Measurements from ENCODE around the gene MRPL4. TPM values are rescaled to one million over a fixed set of nuclear protein-coding genes. Genes with fewer than 3 reads are reported as not detected.
A peak's percentile ranks its signal among the peaks of the same experiment; 100 is the strongest.

The MRPL4 gene
- polyA plus RNA-seq = 10 to 100 TPM; 24.3 to 42.6 (median 27.1) TPM

DNA sequence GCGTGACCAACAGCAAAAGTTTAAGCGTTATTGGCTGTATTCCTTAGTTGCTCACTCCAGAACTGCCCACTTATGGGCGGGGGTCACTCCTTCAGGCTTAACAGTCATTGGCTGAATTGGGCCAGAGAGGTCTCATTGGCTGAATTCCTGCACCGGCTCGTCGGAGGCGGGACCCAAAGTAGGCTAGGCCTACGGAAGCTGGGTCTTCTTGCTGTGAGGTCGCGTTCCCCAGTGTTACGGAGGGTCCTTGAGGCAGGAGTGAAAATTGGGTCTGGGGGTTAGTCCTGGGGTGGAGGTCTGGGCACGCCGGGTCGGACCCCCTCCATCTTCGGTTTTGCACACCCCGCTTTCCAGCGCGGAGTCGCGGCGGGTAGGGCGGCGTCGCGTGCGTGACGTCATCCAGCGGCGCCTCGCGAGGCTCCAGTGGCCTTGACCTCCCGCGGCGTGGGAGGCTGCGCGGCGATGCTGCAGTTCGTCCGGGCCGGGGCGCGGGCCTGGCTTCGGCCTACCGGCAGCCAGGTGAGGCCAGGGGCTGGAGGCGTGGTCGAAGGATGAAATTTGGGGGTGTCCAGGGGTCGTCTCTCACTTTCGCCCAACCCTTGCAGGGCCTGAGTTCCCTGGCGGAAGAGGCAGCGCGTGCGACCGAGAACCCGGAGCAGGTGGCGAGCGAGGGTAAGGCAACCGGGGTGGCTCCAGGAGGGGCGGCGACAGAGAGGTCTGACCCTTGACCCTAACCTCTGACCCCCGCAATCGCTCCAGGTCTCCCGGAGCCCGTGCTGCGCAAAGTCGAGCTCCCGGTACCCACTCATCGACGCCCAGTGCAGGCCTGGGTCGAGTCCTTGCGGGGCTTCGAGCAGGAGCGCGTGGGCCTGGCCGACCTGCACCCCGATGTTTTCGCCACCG is at the start of gene MRPL4:
Gene MRPL4 (plus strand): TSS at position 423 of the 903 bp plus-strand sequence. CDS start 40 bp downstream, at position 463.
- Mint-ChIP-seq H3K27me3 (ENCODE audit: low read depth in 3 of 3) (peaks cover 5 to 8% (median 6%) of the 10 kb centered on the region in 3 donors), H3K36me3 (peaks cover 12% of the 10 kb centered on the region in 3 donors), H3K27ac (peak within 1 kb of the TSS; percentile 91 to 98 (median 96)), H3K4me3 (peak within 1 kb of the TSS; percentile 97 to 99 (median 99)), H3K9me3 (no peaks in the 10 kb centered on the region), H3K4me1 (peaks cover 22 to 26% of the 10 kb centered on the region in 2 donors)
- DNase-seq = peak; percentile 97

- Mint-ChIP-seq H3K36me3 (peaks cover 0 to 3% (median 0%) of the 10 kb centered on the region in 3 donors), H3K4me3 (no peak overlapping the region), H3K9me3 (no peaks in the 10 kb centered on the region), H3K27ac (no peak overlapping the region), H3K27me3 (ENCODE audit: low read depth in 3 of 3) (peaks cover 0 to 5% (median 4%) of the 10 kb centered on the region in 3 donors), H3K4me1 (peaks cover 6 to 9% of the 10 kb centered on the region in 2 donors)
- DNase-seq = no peak
These were observed 48.3 kb upstream of the MRPL4 start for GRCh38 chr19:10203686-10204085.

DNA sequence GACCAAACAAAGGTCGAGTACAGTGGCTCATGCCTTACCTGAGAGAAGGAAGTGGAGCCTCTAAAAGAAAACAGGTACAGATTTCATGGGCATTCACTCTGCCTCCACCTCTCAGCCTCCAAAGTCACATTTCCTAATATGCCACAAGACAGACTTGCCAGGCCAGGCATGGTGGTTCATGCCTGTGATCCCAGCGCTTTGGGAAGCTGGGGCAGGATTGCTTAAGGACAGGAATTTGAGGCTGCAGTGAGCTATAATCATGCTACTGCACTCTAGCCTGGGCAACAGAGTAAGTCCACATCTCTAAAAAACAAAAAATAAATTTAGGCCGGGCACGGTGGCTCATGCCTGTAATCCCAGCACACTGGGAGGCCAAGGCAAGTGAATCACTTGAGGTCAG is 46.4 kb upstream of the MRPL4 start:
- Mint-ChIP-seq H3K27ac (no peak overlapping the region), H3K4me1 (no peaks in the 10 kb centered on the region), H3K36me3 (peaks cover 0 to 3% (median 0%) of the 10 kb centered on the region in 3 donors), H3K27me3 (ENCODE audit: low read depth in 3 of 3) (peaks cover 0 to 4% (median 3%) of the 10 kb centered on the region in 3 donors), H3K9me3 (no peaks in the 10 kb centered on the region), H3K4me3 (no peak overlapping the region)
- DNase-seq = no peak

GRCh38 chr19:10206226-10206885 is 45.7 kb upstream of the MRPL4 start:
- H3K4me3 Mint-ChIP-seq = no peak overlapping the region
- no peak for DNase-seq
- H3K36me3 Mint-ChIP-seq = peaks cover 0 to 3% (median 3%) of the 10 kb centered on the region in 3 donors
- no peaks in the 10 kb centered on the region for H3K9me3 Mint-ChIP-seq
- H3K27ac Mint-ChIP-seq = no peak overlapping the region
- H3K4me1 Mint-ChIP-seq = no peaks in the 10 kb centered on the region
- peaks cover 0 to 4% (median 3%) of the 10 kb centered on the region in 3 donors for H3K27me3 Mint-ChIP-seq (ENCODE audit: low read depth in 3 of 3)

DNA sequence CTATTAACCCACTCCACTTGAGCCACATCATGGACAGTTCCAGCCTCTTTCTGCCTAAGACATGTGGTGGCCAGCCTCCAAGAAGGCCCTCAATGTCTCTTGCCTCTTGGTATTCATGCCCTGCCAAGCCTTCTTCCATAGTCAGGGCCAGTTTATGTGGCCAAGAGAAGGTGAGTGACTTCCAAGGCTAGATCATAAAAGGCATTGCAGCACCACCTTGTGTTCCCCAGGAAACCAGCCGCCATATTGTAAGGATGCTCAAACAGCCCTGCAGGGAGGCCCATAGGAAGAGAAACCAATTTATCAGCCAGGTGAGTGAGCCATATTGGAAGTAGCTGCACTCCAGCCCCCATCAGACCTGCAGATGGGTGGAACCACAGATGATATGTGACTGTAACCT is 45.0 kb upstream of the MRPL4 start:
- no peak overlapping the region for H3K4me3 Mint-ChIP-seq
- no peak overlapping the region for H3K27ac Mint-ChIP-seq
- H3K36me3 Mint-ChIP-seq = peaks cover 0 to 3% (median 3%) of the 10 kb centered on the region in 3 donors
- no peaks in the 10 kb centered on the region for H3K9me3 Mint-ChIP-seq
- DNase-seq = no peak
- H3K27me3 Mint-ChIP-seq (ENCODE audit: low read depth in 3 of 3) = peaks cover 0 to 4% (median 3%) of the 10 kb centered on the region in 3 donors
- H3K4me1 Mint-ChIP-seq = no peaks in the 10 kb centered on the region

- Mint-ChIP-seq H3K27ac (no peak overlapping the region), H3K4me3 (no peak overlapping the region), H3K9me3 (no peaks in the 10 kb centered on the region)
These were observed 42.7 kb upstream of the MRPL4 start for GRCh38 chr19:10209315-10209714.

DNA sequence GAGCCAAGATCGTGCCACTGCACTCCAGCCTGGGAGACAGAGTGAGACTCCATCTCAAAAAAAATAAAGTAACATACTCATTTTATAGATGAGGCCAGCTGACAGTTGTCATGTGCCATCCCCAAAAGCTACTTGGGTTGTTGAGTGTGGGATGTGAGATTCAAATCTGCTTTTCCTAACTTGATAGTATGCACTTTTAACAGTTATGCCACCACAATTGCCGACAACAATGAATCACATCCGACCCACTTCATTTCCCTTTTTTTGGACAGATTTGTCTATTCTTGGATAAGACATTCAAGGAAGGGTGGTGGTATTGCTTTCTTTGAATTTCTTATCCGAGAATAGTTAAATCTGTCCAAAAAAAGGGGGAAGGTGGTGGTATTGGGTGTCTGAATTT is 41.0 kb upstream of the MRPL4 start:
- H3K27me3 Mint-ChIP-seq (ENCODE audit: low read depth in 3 of 3) = peaks cover 0 to 2% (median 0%) of the 10 kb centered on the region in 3 donors
- DNase-seq = no peak
- no peaks in the 10 kb centered on the region for H3K9me3 Mint-ChIP-seq
- H3K27ac Mint-ChIP-seq = no peak overlapping the region
- no peak overlapping the region for H3K4me3 Mint-ChIP-seq
- H3K4me1 Mint-ChIP-seq = no peaks in the 10 kb centered on the region
- H3K36me3 Mint-ChIP-seq = peaks cover 0 to 3% (median 3%) of the 10 kb centered on the region in 3 donors

More at GRCh38 chr19:10209315-10209714, 42.7 kb upstream of the MRPL4 start:
- no peaks in the 10 kb centered on the region for H3K4me1 Mint-ChIP-seq
- peaks cover 0 to 4% (median 3%) of the 10 kb centered on the region in 3 donors for H3K27me3 Mint-ChIP-seq (ENCODE audit: low read depth in 3 of 3)
- no peak for DNase-seq
- peaks cover 0 to 3% (median 3%) of the 10 kb centered on the region in 3 donors for H3K36me3 Mint-ChIP-seq

DNA sequence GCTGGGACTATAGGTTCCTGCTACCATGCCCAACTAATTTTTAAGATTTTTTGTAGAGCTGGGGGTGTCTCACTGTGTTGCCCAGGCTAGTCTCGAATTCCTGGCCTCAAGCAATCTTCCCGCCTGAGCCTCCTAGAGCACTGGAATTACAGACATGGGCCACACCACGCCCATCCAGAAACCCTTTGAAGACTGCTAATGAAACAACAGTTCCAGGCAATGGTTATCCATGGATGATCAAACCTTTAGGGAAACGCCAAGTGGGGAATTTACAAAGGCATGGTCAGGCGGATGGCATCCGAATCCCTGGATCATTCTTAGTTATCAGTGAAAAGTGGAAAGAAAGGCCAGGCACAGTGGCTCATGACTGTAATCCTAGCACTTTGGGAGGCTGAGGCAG is 40.3 kb upstream of the MRPL4 start:
- peaks cover 0 to 2% (median 0%) of the 10 kb centered on the region in 3 donors for H3K27me3 Mint-ChIP-seq (ENCODE audit: low read depth in 3 of 3)

DNA sequence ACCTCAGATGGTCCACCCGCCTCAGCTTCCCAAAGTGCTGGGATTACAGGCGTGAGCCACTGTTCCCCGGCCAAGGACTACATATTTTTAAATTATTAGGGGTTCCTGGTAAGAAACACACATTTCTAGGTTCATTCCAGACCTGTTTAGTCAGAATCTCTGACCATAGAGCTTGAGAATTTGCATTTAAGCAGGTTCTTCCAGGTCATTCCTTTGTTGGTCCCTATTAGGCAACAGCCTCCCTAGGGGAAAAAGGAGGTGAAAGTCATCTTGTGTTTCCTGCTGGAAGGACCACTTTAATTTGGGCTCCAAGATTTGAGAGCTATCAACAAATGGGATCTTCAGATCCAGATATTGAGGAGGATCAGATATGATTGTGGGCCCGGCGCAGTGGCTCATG is 37.2 kb upstream of the MRPL4 start:
- Mint-ChIP-seq H3K9me3 (no peaks in the 10 kb centered on the region), H3K27me3 (ENCODE audit: low read depth in 3 of 3) (no peaks in the 10 kb centered on the region), H3K36me3 (peaks cover 0 to 3% (median 0%) of the 10 kb centered on the region in 3 donors)

More for the DNA sequence above, 40.3 kb upstream of the MRPL4 start:
- no peak overlapping the region for H3K4me3 Mint-ChIP-seq
- no peak overlapping the region for H3K27ac Mint-ChIP-seq
- peaks cover 0 to 3% (median 3%) of the 10 kb centered on the region in 3 donors for H3K36me3 Mint-ChIP-seq
- no peaks in the 10 kb centered on the region for H3K9me3 Mint-ChIP-seq
- DNase-seq = no peak
- no peaks in the 10 kb centered on the region for H3K4me1 Mint-ChIP-seq

DNA sequence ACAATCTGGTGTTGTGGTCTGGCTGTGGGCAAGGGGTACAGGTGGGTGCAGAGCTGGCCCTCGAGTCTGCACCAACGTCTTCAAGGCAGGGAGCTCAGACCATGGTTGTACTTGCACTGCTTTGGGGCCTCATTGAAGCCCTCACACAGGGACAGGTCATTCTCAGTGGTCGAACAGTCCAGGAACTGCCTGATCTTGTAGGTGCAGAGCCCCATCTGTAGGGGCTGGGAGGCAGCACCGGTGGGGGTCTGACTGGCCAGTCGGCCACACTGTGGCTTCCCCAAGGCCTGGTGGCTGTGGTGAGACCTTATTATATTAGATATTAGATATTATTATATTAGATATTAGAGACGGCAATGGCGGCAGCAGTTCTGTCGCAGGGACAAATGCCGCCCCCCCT is 34.9 kb upstream of the MRPL4 start:
- no peaks in the 10 kb centered on the region for H3K9me3 Mint-ChIP-seq
- DNase-seq = no peak
- H3K36me3 Mint-ChIP-seq = no peaks in the 10 kb centered on the region
- H3K27ac Mint-ChIP-seq = no peak overlapping the region
- H3K4me3 Mint-ChIP-seq = no peak overlapping the region
- no peaks in the 10 kb centered on the region for H3K4me1 Mint-ChIP-seq
- no peaks in the 10 kb centered on the region for H3K27me3 Mint-ChIP-seq (ENCODE audit: low read depth in 3 of 3)

More for the DNA sequence above, 37.2 kb upstream of the MRPL4 start:
- no peak overlapping the region for H3K4me3 Mint-ChIP-seq
- no peaks in the 10 kb centered on the region for H3K4me1 Mint-ChIP-seq
- DNase-seq = no peak
- H3K27ac Mint-ChIP-seq = no peak overlapping the region

DNA sequence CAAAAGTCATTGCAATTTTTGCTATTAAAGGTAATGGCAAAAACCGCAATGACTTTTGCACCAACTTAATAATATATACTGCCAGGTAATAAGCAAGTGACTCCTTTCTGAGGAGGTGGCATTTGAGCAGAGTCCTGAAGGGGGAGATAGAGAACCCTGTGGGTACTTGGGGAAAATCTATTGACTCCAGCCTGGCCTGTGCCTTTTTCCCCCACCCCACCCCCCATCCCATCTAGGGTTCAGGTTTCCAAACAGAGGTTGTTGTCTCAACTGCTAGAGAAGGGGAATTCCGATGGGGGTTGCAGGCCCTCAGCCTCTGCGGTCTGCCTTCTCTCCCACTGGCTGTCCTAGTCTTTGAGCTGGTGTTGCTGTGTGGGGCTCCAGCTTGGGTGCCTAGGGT is 32.3 kb upstream of the MRPL4 start:
- peak in 1 of 3 donors; percentile 21 for DNase-seq
- H3K27ac Mint-ChIP-seq = no peak overlapping the region
- peaks cover 0 to 4% (median 3%) of the 10 kb centered on the region in 3 donors for H3K36me3 Mint-ChIP-seq
- H3K4me3 Mint-ChIP-seq = no peak overlapping the region
- H3K4me1 Mint-ChIP-seq = peaks cover 0 to 2% of the 10 kb centered on the region in 2 donors
- peaks cover 0 to 2% (median 0%) of the 10 kb centered on the region in 6 donors for H3K9me3 Mint-ChIP-seq
- H3K27me3 Mint-ChIP-seq (ENCODE audit: low read depth in 3 of 3) = peaks cover 0 to 2% (median 0%) of the 10 kb centered on the region in 3 donors

GRCh38 chr19:10220695-10221094 is 31.3 kb upstream of the MRPL4 start:
- Mint-ChIP-seq H3K9me3 (peaks cover 0 to 2% (median 0%) of the 10 kb centered on the region in 6 donors), H3K27me3 (ENCODE audit: low read depth in 3 of 3) (peaks cover 0 to 2% (median 0%) of the 10 kb centered on the region in 3 donors), H3K36me3 (peaks cover 0 to 4% (median 3%) of the 10 kb centered on the region in 3 donors), H3K4me1 (peaks cover 0 to 2% of the 10 kb centered on the region in 2 donors), H3K27ac (no peak overlapping the region), H3K4me3 (no peak overlapping the region)
- DNase-seq = no peak

GRCh38 chr19:10222201-10222890 is 29.7 kb upstream of the MRPL4 start:
- Mint-ChIP-seq H3K36me3 (peaks cover 0 to 4% (median 3%) of the 10 kb centered on the region in 3 donors), H3K4me3 (no peak overlapping the region), H3K27me3 (ENCODE audit: low read depth in 3 of 3) (peaks cover 0 to 2% (median 2%) of the 10 kb centered on the region in 3 donors), H3K27ac (peak overlapping the region in 2 of 6 donors; percentile 28 to 46), H3K9me3 (peaks cover 0 to 2% (median 0%) of the 10 kb centered on the region in 6 donors), H3K4me1 (peaks cover 0 to 2% of the 10 kb centered on the region in 2 donors)
- no peak for DNase-seq
